Activated B cell treated with CpG ODN at 0.5 μM for 24 hours (primary cell): Measurements from ENCODE around the gene POU1F1. TPM values are rescaled to one million over a fixed set of nuclear protein-coding genes. Genes with fewer than 3 reads are reported as not detected.

ENCODE experiments used
- ATAC-seq: fragments of 200-7000 bp; cut with Tn5 transposase; one replicate; pipeline ENCODE4 v1.10.0; 2021; ENCODE audit warnings: low read depth, mild to moderate bottlenecking, moderate library complexity
- CTCF ChIA-PET: fragments of 350-600 bp; sonication (Branson Sonifier 250); formaldehyde crosslinking; loops from one replicate; lab custom pipeline; 2021; ENCODE audit warnings: antibody characterized with exemption; lab: Charles Lee
- POLR2A ChIA-PET: fragments of 350-600 bp; sonication (Branson Sonifier 250); formaldehyde crosslinking; loops from one replicate; lab custom pipeline; 2021; ENCODE audit warnings: antibody characterized with exemption; lab: Charles Lee
- DNase-seq: peaks from one replicate; pipeline ENCODE4 v3.0.0; 2022
- H3K27ac Mint-ChIP-seq: one replicate; pipeline ENCODE4 v1.8.0; 2020; ENCODE audit warnings: mixed read lengths
- H3K27me3 Mint-ChIP-seq: one replicate; pipeline ENCODE4 v1.8.0; 2021; ENCODE audit warnings: mixed read lengths
- H3K36me3 Mint-ChIP-seq: one replicate; pipeline ENCODE4 v1.8.0; 2021; ENCODE audit warnings: low read depth, mixed read lengths
- H3K4me1 Mint-ChIP-seq: one replicate; pipeline ENCODE4 v1.8.0; 2021; ENCODE audit warnings: mixed read lengths
- H3K4me3 Mint-ChIP-seq: one replicate; pipeline ENCODE4 v1.8.0; 2020; ENCODE audit warnings: mild to moderate bottlenecking, mixed read lengths
- H3K9me3 Mint-ChIP-seq: one replicate; pipeline ENCODE4 v1.8.0; 2020; ENCODE audit warnings: mixed read lengths
- intact Hi-C: fragments of 100-400 bp; cut with micrococcal nuclease; formaldehyde crosslinking; loops from one replicate; pipeline ENCODE4 v1.15.1; 2024
- total RNA-seq: library from RNA; stranded (reverse); gene quantifications from 2 replicates; pipeline ENCODE4 v1.2.3, GENCODE V29; 2022
- TF ChIP-seq, protein P1 (sequence below): fragments of 200-600 bp; IDR thresholded peaks from one replicate; pipeline ENCODE4 v1.8.0; 2022; ENCODE audit warnings: antibody characterized with exemption, mild to moderate bottlenecking

The POU1F1 gene
- total RNA-seq, 1 donor from 2014 or later, result not detected

DNA sequence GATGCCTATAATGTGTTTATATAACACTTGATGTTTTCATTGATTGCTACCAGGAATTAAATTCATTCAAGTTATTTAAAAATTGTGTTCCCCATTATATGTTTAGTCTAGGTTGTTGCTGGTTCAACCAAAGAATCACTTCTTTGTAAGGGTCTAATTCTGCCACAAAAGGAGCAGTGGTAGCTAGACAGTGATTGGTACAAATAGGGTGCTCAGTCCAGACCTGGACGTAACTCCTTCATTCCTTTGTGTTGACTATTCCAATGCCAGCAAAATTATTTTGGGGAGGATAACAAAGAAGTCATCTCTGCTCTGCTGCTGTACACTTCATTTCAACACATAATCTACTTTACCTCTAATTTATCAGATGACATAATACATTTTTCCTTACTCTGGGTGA is 48.1 kb downstream of the POU1F1 start:
- Mint-ChIP-seq H3K4me1 (peaks cover 58% of the 10 kb centered on the region), H3K27ac (no peak overlapping the region)

DNA sequence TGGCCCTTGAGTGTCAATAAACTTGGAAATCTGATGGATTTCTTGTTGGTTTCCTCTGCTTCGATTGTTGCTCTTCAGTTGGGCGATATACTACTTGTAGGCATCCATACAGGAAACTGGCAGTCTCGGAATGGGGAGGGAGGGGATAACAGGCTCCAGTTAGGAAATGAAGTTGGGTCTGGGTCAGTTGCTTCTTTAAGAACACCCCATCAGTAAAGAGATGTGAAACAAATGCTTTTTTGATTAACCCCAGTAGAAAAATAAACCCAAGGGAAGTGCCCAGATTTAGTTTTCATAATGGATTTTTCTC is 48.6 kb downstream of the POU1F1 start:
- H3K27me3 Mint-ChIP-seq, result peaks cover 7% of the 10 kb centered on the region
- DNase-seq (no peak), ATAC-seq (no peak)
- peaks cover 14% of the 10 kb centered on the region for H3K36me3 Mint-ChIP-seq
- peak overlapping the region; percentile 99 for H3K4me3 Mint-ChIP-seq
- peak overlapping the region; percentile 97 for H3K27ac Mint-ChIP-seq
- ChIA-PET POLR2A (interaction anchor here (2.2 kb wide), 1 partner anchor 922 kb away, joined by 13 read pairs; the partner anchor contains the start of gene C3orf38), CTCF (interaction anchor here (1.3 kb wide), 1 partner anchor 32 kb away, joined by 6 read pairs; no protein-coding TSS in a partner anchor)
- intact Hi-C loops, result loop anchor here (1.0 to 2.0 kb wide), 5 partner anchors 10 to 922 kb away; partner anchors contain the start of genes C3orf38, CGGBP1 and ZNF654
- peaks cover 2% of the 10 kb centered on the region for H3K9me3 Mint-ChIP-seq
- TF ChIP-seq, protein P1, sequence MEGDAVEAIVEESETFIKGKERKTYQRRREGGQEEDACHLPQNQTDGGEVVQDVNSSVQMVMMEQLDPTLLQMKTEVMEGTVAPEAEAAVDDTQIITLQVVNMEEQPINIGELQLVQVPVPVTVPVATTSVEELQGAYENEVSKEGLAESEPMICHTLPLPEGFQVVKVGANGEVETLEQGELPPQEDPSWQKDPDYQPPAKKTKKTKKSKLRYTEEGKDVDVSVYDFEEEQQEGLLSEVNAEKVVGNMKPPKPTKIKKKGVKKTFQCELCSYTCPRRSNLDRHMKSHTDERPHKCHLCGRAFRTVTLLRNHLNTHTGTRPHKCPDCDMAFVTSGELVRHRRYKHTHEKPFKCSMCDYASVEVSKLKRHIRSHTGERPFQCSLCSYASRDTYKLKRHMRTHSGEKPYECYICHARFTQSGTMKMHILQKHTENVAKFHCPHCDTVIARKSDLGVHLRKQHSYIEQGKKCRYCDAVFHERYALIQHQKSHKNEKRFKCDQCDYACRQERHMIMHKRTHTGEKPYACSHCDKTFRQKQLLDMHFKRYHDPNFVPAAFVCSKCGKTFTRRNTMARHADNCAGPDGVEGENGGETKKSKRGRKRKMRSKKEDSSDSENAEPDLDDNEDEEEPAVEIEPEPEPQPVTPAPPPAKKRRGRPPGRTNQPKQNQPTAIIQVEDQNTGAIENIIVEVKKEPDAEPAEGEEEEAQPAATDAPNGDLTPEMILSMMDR, result no peak
- H3K4me1 Mint-ChIP-seq, result peaks cover 54% of the 10 kb centered on the region

More for the DNA sequence above, 48.1 kb downstream of the POU1F1 start:
- Mint-ChIP-seq H3K27me3 (peaks cover 4% of the 10 kb centered on the region), H3K36me3 (peaks cover 14% of the 10 kb centered on the region), H3K4me3 (peak overlapping the region; percentile 99), H3K9me3 (no peaks in the 10 kb centered on the region)
- TF ChIP-seq, protein P1, result no peak
- DNase-seq (no peak), ATAC-seq (no peak)
- CTCF ChIA-PET, result no interaction called here
- POLR2A ChIA-PET, result interaction anchor here (2.2 kb wide), 1 partner anchor 922 kb away, joined by 13 read pairs; the partner anchor contains the start of gene C3orf38
- intact Hi-C loops, result no loop called here

DNA sequence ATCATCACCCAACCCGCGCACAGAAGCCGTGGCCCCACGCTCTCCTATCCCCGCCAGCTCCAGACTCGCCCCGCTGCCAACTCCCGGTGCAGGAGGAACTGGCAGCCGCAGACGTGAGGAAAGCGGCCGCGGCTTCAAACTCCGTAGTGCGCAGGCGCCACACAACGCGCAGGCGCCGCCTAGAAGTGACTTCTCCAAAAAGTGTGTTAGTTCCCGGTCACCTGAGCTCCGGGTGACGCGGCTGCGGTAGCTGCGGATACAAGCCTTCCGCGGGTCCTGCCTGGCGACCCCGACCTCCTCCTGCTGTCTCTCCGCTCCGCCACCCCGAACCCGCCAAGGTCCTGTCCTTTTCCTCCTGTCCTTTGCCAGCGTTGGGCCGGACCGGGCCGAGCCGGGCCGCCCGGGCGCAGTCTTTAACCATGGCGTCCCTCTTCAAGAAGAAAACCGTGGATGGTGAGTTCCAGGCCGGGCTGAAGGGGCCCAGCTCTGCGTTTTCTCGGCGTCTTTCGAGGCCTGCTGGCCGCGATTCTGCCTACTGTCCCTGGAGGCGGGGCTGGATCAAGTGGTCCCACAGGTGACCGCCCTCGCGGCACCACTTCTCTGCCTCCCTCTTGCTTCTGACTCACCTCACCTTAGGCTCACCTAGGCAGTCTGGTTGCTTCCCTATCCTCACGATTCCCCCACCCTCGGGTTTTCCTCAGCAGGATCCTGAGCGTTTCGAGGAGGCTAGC is 49.1 kb downstream of the POU1F1 start, which contains the start of gene CHMP2B:
Gene CHMP2B, plus strand, starts transcription at position 206 of the 731 bp plus-strand sequence. Its CDS starts 214 bp downstream, at position 420.
- ChIA-PET CTCF (interaction anchor here (0.8 to 1.3 kb wide), 2 partner anchors 33 to 94 kb away, joined by 3 to 6 read pairs; no protein-coding TSS in a partner anchor), POLR2A (interaction anchor here (0.6 to 2.2 kb wide), 3 partner anchors 832 to 923 kb away, joined by 7 to 13 read pairs (median 8); partner anchors contain the start of genes C3orf38, CGGBP1 and ZNF654)
- peaks cover 14% of the 10 kb centered on the region for H3K36me3 Mint-ChIP-seq
- H3K27ac Mint-ChIP-seq, result peak within 1 kb of the TSS; percentile 97
- DNase-seq (peak; percentile 92), ATAC-seq (peak; percentile 90)
- H3K9me3 Mint-ChIP-seq, result peaks cover 2% of the 10 kb centered on the region
- intact Hi-C loops, result loop anchor here (1.0 to 2.0 kb wide), 5 partner anchors 10 to 922 kb away; partner anchors contain the start of genes C3orf38, CGGBP1 and ZNF654
- peaks cover 7% of the 10 kb centered on the region for H3K27me3 Mint-ChIP-seq
- H3K4me1 Mint-ChIP-seq, result peaks cover 49% of the 10 kb centered on the region
- H3K4me3 Mint-ChIP-seq, result peak within 1 kb of the TSS; percentile 99
- TF ChIP-seq, protein P1, result no peak

DNA sequence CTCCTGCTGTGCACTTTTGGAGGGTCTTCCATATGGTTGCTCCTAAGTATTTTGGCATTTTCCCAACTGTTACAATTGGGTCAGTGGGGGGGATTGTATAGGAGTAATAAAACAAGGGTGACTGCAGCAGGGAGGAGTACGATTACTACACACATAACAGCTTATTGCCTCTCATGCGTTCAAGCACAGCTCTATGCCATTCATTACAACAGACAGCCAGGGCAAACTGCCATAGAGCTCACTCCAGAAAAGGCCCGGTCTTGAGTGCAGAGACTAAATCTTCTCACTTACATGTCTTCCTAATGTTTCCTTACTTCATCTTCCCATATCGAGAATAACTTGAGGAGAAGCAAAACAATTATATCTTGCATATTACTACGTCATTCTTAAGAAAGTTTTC is 50.7 kb downstream of the POU1F1 start:
- intact Hi-C loops, result loop anchor here (2.0 kb wide), 1 partner anchor 47 kb away; no protein-coding TSS in a partner anchor
- H3K9me3 Mint-ChIP-seq, result peaks cover 2% of the 10 kb centered on the region
- CTCF ChIA-PET, result no interaction called here
- TF ChIP-seq, protein P1, result no peak
- ATAC-seq, result no peak
- DNase-seq, result no peak
- H3K27ac Mint-ChIP-seq, result no peak overlapping the region
- H3K36me3 Mint-ChIP-seq, result peaks cover 14% of the 10 kb centered on the region
- H3K4me3 Mint-ChIP-seq, result peak overlapping the region; percentile 46
- peaks cover 7% of the 10 kb centered on the region for H3K27me3 Mint-ChIP-seq
- peaks cover 38% of the 10 kb centered on the region for H3K4me1 Mint-ChIP-seq
- POLR2A ChIA-PET, result no interaction called here

DNA sequence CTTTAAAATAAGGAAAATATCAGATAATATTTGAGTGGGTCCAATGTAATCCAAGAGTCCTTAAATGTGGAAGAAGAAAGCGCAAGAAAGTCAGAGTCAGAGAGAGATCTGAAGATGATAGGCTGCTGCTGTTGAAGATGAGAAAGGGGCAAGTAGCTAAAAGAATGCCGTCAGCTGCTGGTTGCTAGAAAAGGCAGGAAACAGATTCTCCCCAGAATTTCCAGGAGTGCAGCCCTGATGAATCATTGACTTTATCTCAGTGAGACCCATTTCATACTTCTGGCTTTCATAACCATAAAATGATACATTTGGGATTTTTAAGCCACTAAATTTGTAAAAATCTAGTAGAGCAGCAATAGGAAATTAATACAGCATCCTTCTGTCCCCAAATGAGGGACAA is 56.8 kb downstream of the POU1F1 start:
- ChIA-PET CTCF (no interaction called here), POLR2A (no interaction called here)
- no peak for ATAC-seq
- Mint-ChIP-seq H3K27me3 (peaks cover 22% of the 10 kb centered on the region), H3K27ac (no peak overlapping the region), H3K9me3 (peaks cover 2% of the 10 kb centered on the region), H3K4me3 (no peak overlapping the region), H3K36me3 (no peaks in the 10 kb centered on the region), H3K4me1 (no peaks in the 10 kb centered on the region)
- intact Hi-C loops, result no loop called here
- TF ChIP-seq, protein P1, result no peak
- no peak for DNase-seq
